Gastroesophageal sphincter (tissue), 4 donors: Measurements from ENCODE around the gene ACTN2. TPM values are rescaled to one million over a fixed set of nuclear protein-coding genes. Genes with fewer than 3 reads are reported as not detected.

Experiments
- ATAC-seq: fragments of 150-250 bp; one replicate; pipeline ENCODE4 v1.9.1; 2016; ENCODE audit warnings: mild to moderate bottlenecking, moderate library complexity
- H3K27ac ChIP-seq, 4 donors: fragments of 200-600 bp; sonication (generic) in 3 of 4; 1 replicate in 3 of 4; 2 replicates in 1 of 4; pipeline ENCODE4 v1.5.1; 2016 to 2019
- H3K27me3 ChIP-seq: fragments of 200-600 bp; sonication (generic); one replicate; pipeline ENCODE4 v1.5.1; 2019
- H3K36me3 ChIP-seq, 2 donors: fragments of 200-600 bp; sonication (generic); one replicate each; pipeline ENCODE4 v1.5.1; 2019; ENCODE audit warnings: control low read depth in 1 of 2
- H3K4me1 ChIP-seq, 3 donors: fragments of 200-600 bp; sonication (generic); 1 replicate in 2 of 3; 2 replicates in 1 of 3; pipeline ENCODE4 v1.5.1; 2016 to 2019; ENCODE audit warnings: control low read depth in 2 of 3
- H3K4me3 ChIP-seq, 2 donors: fragments of 200-600 bp; sonication (generic); one replicate each; pipeline ENCODE4 v1.5.1; 2019; ENCODE audit warnings: mild to moderate bottlenecking in 1 of 2, moderate library complexity in 1 of 2
- H3K9me3 ChIP-seq, 3 donors: fragments of 200-600 bp; sonication (generic); one replicate each; pipeline ENCODE4 v1.5.1; 2017 to 2019; ENCODE audit warnings: control low read depth in 2 of 3
- CTCF ChIP-seq, 4 experiments: fragments of 200-600 bp in 2 of 4; fragments of 450-650 bp in 2 of 4; sonication (generic) in 1 of 4; IDR thresholded peaks; one replicate each; pipeline ENCODE4 v1.5.1; 2017 to 2019; ENCODE audit warnings: antibody characterized with exemption in 4 of 4, mild to moderate bottlenecking in 2 of 4, moderate library complexity in 2 of 4
- EP300 ChIP-seq: sonication (generic); formaldehyde crosslinking; IDR thresholded peaks from one replicate; pipeline ENCODE4 v1.6.1; 2017; ENCODE audit warnings: antibody characterized with exemption, mild to moderate bottlenecking
- POLR2A ChIP-seq, 2 donors: fragments of 450-650 bp; IDR thresholded peaks; one replicate each; pipeline ENCODE4 v1.6.1; 2017; ENCODE audit warnings: antibody characterized with exemption in 2 of 2, mild to moderate bottlenecking in 2 of 2, moderate library complexity in 1 of 2
- POLR2AphosphoS5 ChIP-seq: sonication (generic); formaldehyde crosslinking; IDR thresholded peaks from one replicate; pipeline ENCODE4 v1.6.1; 2017; ENCODE audit warnings: antibody characterized with exemption
- WGBS, 2 donors: methylation state at CpG; one replicate each; pipeline ENCODE4 v1.1.5; 2018; ENCODE audit warnings: low coverage in 1 of 2; 5-methylcytosine and 5-hydroxymethylcytosine counted together
- total RNA-seq, 4 donors: library from RNA; depleted of rRNA; stranded (reverse); fragments of >200 nt; gene quantifications; one replicate each; pipeline ENCODE4 v1.1.0, GENCODE V29; 2016

Gene ACTN2
- total RNA-seq, 4 donors from 2014 or later: 5.7 to 21.3 (median 14.1) TPM

- no peak overlapping the region for H3K4me3 ChIP-seq
These were observed 16.2 kb upstream of the ACTN2 start for GRCh38 chr1:236670060-236670459.

GRCh38 chr1:236673289-236673919, 12.9 kb upstream of the ACTN2 start:
- Histone ChIP-seq H3K4me3 (no peak overlapping the region), H3K27ac (no peak overlapping the region), H3K36me3 (no peaks in the 10 kb centered on the region), H3K9me3 (no peaks in the 10 kb centered on the region), H3K4me1 (no peaks in the 10 kb centered on the region), H3K27me3 (peaks cover 4% of the 10 kb centered on the region)
- TF ChIP-seq POLR2A (IDR thresholded peaks at IDR 0.05): no peak
- no peak for TF ChIP-seq CTCF (IDR thresholded peaks at IDR 0.05)
- no peak for TF ChIP-seq POLR2AphosphoS5
- TF ChIP-seq EP300: no peak
- peak; percentile 85 for ATAC-seq
- 44 to 63% methylated on average over 5 of the region's 5 CpGs for WGBS, 2 donors

More at GRCh38 chr1:236670060-236670459, 16.2 kb upstream of the ACTN2 start:
- Histone ChIP-seq H3K27me3 (peaks cover 4% of the 10 kb centered on the region), H3K9me3 (no peaks in the 10 kb centered on the region), H3K4me1 (no peaks in the 10 kb centered on the region), H3K27ac (no peak overlapping the region), H3K36me3 (no peaks in the 10 kb centered on the region)
- ATAC-seq: no peak
- WGBS, 2 donors: 65 to 66% methylated on average over 5 to 6 of the region's 7 CpGs
- TF ChIP-seq POLR2AphosphoS5 (no peak), POLR2A (IDR thresholded peaks at IDR 0.05) (no peak), CTCF (IDR thresholded peaks at IDR 0.05) (no peak), EP300 (no peak)

- H3K27me3 ChIP-seq: no peaks in the 10 kb centered on the region
- TF ChIP-seq CTCF (IDR thresholded peaks at IDR 0.05) (no peak), POLR2A (IDR thresholded peaks at IDR 0.05) (no peak), EP300 (no peak), POLR2AphosphoS5 (no peak)
- H3K36me3 ChIP-seq: no peaks in the 10 kb centered on the region
- 60 to 67% methylated on average over 1 to 3 of the region's 3 CpGs for WGBS, 2 donors
- no peak overlapping the region for H3K4me3 ChIP-seq
- no peaks in the 10 kb centered on the region for H3K9me3 ChIP-seq
- H3K27ac ChIP-seq: no peak overlapping the region
- ATAC-seq: no peak
- no peaks in the 10 kb centered on the region for H3K4me1 ChIP-seq
These were observed 8.6 kb upstream of the ACTN2 start for GRCh38 chr1:236677641-236678235.

GRCh38 chr1:236681219-236681618, 5.1 kb upstream of the ACTN2 start:
- peaks cover 0 to 5% (median 0%) of the 10 kb centered on the region in 3 donors for H3K4me1 ChIP-seq
- ATAC-seq: no peak
- no peak overlapping the region for H3K4me3 ChIP-seq
- no peaks in the 10 kb centered on the region for H3K27me3 ChIP-seq
- no peaks in the 10 kb centered on the region for H3K9me3 ChIP-seq
- H3K27ac ChIP-seq: no peak overlapping the region
- no peaks in the 10 kb centered on the region for H3K36me3 ChIP-seq
- WGBS, 2 donors: 29 to 68% methylated on average over 3 of the region's 3 CpGs
- no peak for TF ChIP-seq POLR2AphosphoS5
- TF ChIP-seq CTCF (IDR thresholded peaks at IDR 0.05): no peak
- no peak for TF ChIP-seq EP300
- TF ChIP-seq POLR2A (IDR thresholded peaks at IDR 0.05): no peak
